Head of caudate nucleus (tissue), 42 donors: ENCODE data around the gene ABCA6.
"Not testable (repeated sequence)": the region's sequence is repeated elsewhere in the genome, so short reads cannot be mapped to it uniquely, and the experiment has no call there.

Experiments used
- DNase-seq, 42 donors: peaks; one replicate each; pipeline versions ENCODE4 v3.0.0 to v3.0.0-alpha.2; 2020 to 2021; ENCODE audit warnings: mixed read lengths in 7 of 42
- intact Hi-C: fragments of 100-400 bp; cut with DNase I; formaldehyde crosslinking; loops from one replicate; pipeline ENCODE4 v1.15.0; 2022

Gene ABCA6, protein sequence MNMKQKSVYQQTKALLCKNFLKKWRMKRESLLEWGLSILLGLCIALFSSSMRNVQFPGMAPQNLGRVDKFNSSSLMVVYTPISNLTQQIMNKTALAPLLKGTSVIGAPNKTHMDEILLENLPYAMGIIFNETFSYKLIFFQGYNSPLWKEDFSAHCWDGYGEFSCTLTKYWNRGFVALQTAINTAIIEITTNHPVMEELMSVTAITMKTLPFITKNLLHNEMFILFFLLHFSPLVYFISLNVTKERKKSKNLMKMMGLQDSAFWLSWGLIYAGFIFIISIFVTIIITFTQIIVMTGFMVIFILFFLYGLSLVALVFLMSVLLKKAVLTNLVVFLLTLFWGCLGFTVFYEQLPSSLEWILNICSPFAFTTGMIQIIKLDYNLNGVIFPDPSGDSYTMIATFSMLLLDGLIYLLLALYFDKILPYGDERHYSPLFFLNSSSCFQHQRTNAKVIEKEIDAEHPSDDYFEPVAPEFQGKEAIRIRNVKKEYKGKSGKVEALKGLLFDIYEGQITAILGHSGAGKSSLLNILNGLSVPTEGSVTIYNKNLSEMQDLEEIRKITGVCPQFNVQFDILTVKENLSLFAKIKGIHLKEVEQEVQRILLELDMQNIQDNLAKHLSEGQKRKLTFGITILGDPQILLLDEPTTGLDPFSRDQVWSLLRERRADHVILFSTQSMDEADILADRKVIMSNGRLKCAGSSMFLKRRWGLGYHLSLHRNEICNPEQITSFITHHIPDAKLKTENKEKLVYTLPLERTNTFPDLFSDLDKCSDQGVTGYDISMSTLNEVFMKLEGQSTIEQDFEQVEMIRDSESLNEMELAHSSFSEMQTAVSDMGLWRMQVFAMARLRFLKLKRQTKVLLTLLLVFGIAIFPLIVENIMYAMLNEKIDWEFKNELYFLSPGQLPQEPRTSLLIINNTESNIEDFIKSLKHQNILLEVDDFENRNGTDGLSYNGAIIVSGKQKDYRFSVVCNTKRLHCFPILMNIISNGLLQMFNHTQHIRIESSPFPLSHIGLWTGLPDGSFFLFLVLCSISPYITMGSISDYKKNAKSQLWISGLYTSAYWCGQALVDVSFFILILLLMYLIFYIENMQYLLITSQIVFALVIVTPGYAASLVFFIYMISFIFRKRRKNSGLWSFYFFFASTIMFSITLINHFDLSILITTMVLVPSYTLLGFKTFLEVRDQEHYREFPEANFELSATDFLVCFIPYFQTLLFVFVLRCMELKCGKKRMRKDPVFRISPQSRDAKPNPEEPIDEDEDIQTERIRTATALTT (N-terminal part only)

GRCh38 chr17:69141431-69142174 is at the start of gene ABCA6:
Gene ABCA6 (minus strand): TSS chr17:69141895. CDS start chr17:69140703, 1,192 bp downstream.
- peak in 3 of 42 donors; percentile 3 to 16 (median 11) for DNase-seq
- intact Hi-C loops = no loop called here

- no peak for DNase-seq
- intact Hi-C loops = no loop called here
Measured at GRCh38 chr17:69188796-69189195, 47.1 kb upstream of the ABCA6 start.

GRCh38 chr17:69188064-69188463 is 46.4 kb upstream of the ABCA6 start:
- DNase-seq = no peak
- intact Hi-C loops = no loop called here

- intact Hi-C loops = no loop called here
- DNase-seq = no peak
Measured at GRCh38 chr17:69187294-69187693, 45.6 kb upstream of the ABCA6 start.

DNA sequence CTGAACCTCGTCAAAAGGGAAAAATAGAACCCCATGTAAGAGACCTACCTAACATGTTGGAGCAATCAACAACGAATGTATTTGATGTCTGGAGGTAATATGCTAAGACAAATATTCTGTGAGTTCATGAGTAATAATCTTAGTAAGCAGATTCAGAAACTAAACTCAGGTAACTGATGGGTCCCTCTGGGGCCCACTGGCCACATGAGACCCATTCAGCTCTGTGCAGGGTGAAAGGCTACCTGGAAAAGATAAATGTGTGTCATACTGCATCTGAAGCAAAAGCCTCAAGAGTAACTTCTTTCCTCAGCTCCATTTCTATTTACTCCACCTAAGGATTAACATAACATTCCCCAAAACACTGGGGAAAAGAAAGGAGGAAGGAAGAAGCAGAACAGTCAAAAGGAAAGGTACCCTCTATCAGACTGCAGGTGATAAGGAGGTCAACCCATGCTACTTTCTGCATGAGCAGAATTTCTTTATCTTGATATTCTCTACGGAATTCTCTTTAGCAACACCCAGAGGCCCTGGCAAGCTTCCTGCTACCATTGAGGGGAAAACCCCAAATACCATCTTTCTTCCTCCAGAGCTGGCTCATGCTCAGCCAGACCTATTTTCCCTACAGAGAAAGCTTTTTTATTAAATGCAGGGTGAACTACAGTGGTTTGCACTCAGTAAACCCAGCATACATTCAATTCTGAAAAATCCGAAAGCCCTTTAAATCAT is 37.7 kb upstream of the ABCA6 start:
- DNase-seq = no peak
- intact Hi-C loops = no loop called here

DNA sequence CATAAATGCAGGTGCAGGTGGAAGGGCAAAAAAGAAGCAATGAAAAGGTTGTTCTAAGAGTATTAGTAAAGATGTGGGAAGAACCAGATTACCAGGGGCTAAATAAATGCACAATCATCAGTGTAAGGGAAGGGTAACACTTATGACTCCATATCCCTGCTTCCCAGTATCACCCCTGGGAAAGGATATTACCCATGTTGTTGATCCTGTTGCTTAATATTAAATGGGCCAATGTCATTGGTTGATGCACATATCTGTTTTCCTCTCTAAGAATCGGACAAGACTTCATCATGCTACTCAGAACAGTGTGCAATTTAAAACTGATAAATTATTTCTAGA is 34.7 kb upstream of the ABCA6 start:
- DNase-seq = no peak

GRCh38 chr17:69175625-69176456 is 34.1 kb upstream of the ABCA6 start:
- intact Hi-C loops = no loop called here
- DNase-seq = no peak

More for the DNA sequence above, 34.7 kb upstream of the ABCA6 start:
- intact Hi-C loops = no loop called here

DNA sequence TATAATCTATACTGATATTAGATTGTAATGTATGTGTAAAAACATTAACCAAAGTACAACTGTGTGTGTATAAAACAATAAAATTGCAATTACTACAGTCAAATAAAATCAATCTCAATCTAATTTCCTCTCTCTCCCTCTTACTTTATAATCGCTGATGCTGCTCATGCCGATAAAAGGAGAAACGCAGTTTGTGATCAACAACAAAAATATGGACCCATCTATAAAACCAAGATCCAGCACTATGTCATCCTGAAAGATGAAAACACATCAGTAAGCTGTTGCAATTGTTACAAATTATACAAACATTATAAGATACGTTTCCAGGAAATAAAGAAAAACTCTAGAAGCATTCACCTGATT is 33.5 kb upstream of the ABCA6 start:
- intact Hi-C loops = no loop called here
- DNase-seq = no peak

DNA sequence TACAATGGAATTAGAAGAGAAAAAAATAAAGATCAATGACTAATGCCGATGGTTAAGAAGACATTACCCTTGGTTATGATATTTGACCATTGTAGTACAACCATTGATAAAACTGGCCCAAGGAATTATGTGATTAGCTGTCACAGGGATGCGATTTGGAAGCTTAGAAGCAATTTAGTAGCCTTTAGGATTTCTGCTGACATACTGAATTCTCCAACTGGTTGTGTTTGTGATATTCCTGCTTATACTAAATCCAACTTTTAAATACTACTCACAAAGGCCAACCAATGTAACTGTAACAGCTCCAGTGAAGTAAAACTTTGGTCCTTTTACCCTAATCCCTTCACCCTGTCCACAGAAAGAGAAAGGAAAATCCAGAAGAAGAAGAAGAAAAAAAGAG is 31.4 kb upstream of the ABCA6 start:
- intact Hi-C loops = no loop called here
- DNase-seq = no peak

GRCh38 chr17:69170377-69170776 is 28.7 kb upstream of the ABCA6 start:
- no peak for DNase-seq
- intact Hi-C loops = no loop called here

- intact Hi-C loops, DNase-seq: not testable (repeated sequence)
Measured at GRCh38 chr17:69168642-69169041, 26.9 kb upstream of the ABCA6 start.

GRCh38 chr17:69166957-69167356 is 25.3 kb upstream of the ABCA6 start:
- intact Hi-C loops = no loop called here
- no peak for DNase-seq

DNA sequence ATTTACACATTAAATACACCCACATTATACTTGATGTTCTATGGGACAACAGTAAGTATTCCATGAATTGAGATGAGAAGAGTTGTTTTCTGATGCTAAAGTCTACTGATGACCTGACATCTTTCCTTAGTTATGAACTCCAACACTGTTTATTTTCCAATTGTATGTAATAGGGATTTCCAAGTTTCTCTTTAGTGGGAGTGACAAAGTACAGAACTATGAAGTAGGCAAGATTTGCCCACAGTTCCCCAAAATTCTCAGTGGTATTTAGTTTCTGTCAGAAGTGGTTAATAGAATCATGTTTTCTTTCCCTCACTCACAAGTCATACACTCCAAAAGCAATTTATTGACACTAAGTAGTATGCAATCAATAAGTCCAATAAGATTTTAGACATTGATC is 22.5 kb upstream of the ABCA6 start:
- intact Hi-C loops = no loop called here
- DNase-seq = no peak

DNA sequence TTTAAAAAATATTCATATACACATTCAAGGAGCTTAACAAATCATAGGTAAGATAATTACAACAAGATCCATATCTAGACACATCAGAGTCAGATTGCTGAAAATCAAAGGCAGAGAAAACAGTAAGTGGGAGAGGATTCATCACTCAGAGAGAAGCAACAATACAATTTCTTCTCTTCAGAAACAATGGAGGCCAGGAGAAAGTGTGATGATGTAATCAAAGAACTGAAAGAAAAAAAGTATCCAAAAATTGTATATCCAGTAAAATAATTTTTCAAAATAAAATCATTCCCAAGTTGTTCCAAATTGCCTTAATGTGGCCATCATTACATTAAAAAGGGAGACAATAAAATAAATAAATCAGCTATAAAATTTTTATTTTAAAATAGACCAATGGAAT is 17.7 kb upstream of the ABCA6 start:
- intact Hi-C loops = no loop called here

DNA sequence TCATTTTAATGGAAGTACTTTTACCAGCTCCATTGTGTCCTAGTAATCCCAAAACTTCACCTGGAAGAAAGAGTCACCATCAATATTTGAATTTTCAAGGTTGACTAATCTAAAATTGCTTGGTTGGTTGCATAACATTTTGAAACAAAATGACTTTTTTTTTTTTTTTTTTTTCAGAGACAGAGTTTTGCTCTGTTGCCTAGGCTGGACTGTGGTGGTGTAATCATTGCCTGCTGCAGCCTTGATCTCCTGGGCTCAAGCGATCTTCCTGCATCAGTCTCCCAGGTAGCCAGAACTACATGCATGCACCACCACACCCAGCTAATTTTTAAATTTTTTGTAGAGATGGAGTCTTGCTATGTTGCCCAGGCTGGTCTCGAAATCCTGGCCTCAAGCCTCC is 12.6 kb upstream of the ABCA6 start:
- intact Hi-C loops = no loop called here
- no peak for DNase-seq

More for the DNA sequence above, 17.7 kb upstream of the ABCA6 start:
- no peak for DNase-seq

DNA sequence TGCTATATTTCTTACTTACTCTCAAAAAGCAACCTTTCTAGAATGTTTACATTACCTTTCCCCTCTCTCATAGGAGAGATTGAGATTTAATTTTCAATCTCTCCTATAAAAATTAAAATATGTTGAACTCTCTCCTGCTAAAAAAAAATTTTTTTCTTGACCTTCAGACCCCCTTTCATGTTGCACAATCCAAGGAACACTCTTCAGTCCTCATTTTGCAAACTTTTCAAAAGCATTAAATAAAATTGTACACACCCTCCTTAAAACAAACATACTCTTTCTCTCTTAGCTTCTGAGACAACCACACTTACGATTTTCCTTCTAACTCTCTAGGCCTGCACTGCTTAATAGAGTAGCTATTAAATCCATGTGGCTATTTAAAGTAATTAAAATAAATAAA is 8.6 kb upstream of the ABCA6 start:
- intact Hi-C loops = no loop called here
- DNase-seq = no peak

DNA sequence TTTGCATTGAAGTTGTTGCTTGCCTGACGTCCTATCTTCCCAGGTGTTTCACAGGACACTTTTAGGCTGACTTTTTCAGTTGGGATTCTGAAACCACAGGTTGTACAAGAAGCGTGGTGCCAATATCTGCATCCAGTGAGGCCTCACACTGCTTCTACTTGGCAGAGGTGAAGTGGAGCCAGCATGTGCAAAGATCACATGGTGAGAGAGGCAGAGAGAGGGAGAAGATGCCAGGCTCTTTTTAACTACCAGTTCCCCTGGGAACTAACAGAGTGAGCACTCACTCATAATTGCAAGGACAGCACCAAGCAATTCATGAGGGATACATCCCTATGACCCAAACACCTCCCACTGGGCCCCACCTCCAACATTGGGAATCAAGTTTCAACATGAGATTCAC is 5.8 kb upstream of the ABCA6 start:
- intact Hi-C loops = no loop called here
- no peak for DNase-seq
